HG03565 (cell line): Measurements from ENCODE around the gene KRT33B.

ENCODE experiments used
- ATAC-seq: cut with Tn5 transposase; IDR thresholded peaks from one replicate; pipeline ENCODE4 v1.9.1; 2021; ENCODE audit warnings: mild to moderate bottlenecking, moderate library complexity; ENCODE audit not compliant: unreplicated experiment

Gene KRT33B

DNA sequence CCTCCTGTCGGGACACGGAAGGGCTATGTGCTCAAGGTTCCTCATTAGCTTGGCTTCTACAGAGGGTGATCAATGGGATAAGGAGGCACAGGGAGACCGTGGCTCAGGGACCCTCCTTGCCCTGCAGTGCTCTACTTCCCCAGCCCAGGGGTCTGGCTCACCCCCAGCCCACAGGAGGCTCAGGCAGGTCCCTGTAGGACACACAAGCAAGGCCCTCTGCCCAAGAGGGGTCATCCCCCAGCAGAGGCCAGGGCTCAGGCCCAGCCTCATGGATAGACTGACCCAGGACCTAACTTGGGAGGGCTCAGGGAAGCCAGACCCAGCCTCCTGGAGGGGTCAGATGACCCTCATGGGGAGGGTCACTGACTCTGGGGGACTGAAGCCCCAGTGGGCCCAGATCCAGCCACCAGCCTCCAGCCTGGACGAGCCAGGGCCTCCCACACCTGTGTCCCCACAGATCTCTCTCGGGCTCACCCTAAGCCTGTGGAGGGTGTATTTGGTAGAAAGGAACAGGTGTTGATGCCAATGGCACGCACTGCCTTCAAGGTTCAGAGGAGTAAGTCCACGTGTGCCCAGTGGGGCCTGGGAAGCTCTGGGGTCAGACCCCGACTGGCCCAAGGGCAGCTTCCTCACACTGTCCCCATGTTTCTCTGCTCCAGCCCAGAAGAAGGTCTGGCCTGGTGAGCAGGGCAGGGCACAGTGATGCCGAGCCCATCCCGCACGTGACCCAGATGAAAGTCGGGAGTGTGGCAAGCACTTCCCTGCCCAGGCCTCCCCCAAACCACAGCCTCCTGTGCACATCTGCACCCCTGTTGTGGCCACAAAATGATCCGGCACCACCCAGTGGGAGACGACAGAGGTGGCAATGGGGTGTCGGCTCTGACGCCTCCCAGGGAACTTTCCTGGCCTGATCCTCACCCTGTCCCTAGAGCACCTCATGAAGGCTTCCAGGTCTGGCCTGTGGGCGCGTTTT, 43.2 kb downstream of the KRT33B start:
- ATAC-seq: no peak

DNA sequence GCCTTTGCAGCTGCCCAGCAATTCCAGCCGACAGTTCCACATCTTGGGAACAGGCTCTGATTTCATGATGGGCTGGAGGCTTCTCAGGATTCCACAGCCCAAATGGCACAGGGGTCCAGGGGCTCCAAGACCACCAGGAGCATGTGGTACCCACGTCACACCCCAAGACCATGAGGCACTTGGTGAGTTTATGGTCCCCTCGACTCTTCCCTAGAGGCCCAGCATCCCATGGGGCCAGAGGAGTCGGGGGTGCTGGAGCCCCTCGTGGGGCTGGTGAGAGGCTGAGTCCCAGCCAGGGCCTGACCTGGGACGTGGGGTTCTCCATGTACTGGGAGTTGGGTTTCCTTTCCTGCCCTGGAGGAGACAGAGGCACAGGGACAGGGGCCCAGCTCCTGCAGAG, 44.0 kb downstream of the KRT33B start:
- no peak for ATAC-seq

DNA sequence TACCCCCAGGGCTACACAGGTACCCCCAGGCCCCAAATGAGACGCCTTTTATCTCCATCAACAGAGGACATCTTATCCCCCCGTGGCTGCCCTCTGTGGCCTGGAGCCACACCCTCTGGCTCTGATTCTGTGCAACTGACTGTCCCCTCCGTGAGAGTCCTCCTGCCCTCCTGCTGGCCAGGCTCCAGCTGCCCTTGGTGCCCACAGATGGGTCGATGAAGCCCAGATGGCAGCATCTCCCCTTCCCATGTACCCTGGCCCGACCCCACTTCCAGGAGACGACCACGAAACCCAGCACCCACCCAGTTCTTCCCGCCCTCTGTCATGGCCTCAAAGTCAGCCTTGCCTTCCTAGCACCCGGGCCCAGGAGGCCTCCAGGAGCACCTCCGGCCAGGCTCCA, 44.5 kb downstream of the KRT33B start:
- no peak for ATAC-seq

DNA sequence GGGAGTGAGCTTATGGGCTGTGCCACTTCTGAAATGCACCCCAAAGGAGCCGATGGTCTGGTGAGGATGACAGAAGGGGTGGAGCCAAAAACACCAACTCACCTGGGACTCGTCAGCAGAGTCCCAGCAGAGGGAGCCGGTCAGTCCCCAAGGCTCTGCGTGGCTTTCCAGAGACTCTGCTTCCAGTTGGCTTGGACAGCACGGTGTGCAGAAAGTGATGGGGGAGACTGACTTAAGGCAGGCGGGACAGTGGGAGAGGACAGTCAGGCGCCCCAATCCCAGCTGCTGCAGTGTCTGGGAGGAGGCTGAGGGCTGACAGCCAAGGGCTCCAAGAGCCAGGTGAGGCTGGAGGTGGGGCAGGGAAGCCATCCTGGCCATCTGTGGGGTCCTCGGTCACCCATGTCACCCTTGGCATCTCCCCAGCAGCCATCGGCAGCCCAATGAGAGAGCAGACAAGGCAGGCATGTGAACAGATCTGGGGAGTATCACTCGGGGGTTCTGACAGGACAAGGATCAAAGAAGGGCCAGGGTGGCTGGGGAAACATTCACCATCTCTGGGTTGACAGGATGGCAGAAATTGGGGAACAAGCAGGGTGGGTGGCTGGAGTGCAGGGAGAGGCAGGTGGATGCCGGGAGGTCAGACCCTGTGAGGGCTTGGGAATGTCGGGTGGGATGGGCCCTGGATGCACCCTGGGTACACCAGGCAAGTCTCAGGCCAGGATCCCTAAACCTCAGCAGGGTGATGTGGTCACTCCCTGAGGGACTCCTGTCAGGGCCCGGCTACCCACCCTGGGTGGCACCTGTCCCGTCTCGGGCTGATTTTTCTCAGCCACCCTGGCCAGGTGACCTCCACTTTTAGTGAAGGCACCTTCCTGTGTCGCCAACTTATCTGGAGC, 45.2 kb downstream of the KRT33B start:
- ATAC-seq: no peak

DNA sequence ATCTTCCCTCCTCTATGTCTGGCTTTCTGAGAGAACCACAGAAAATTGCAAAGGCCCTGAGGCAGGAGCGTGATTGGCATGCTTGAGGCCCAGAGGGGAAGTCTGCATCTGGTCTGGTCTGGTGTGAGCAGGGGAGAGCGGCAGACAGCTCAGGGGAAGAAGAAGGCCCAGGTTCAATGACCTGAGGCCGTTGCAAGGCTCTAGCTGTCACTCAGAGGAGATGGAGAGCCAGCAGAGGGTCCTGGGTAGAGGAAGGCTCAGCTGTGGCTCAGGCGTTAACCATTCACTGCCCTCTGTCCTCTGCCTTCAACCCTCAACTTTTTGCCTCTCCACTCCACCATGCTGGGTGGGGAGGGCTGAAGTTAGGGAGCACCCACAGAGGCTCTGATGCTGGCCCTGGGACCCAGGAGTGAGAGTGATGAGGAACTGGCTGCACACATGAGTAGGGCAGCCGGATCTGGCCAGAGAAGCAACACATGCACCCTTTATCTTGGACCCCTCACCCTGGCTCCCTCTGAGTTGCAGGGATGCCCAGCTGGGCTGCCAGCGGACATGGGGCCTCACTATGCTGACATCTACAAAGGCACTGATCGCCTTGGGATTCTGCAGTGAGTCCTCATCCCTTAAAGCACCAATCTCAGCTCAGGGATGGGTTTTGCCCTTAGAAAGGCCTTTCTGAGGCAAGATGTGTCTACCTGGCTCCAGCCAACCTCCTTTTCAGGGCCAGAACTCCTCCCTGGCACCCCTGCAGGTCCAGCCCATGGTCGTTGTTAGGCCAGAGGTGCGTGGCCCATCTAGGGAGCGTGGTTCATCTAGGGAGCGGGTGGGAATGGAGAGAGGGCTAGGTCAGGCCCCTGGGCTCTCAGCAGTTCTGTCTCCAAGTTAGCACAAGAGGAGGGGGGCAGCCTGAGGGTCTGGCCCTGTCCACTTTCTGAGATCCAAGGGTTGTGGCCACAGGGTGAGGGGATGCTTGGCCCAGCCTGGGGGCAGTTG, 46.4 kb downstream of the KRT33B start:
- no peak for ATAC-seq

DNA sequence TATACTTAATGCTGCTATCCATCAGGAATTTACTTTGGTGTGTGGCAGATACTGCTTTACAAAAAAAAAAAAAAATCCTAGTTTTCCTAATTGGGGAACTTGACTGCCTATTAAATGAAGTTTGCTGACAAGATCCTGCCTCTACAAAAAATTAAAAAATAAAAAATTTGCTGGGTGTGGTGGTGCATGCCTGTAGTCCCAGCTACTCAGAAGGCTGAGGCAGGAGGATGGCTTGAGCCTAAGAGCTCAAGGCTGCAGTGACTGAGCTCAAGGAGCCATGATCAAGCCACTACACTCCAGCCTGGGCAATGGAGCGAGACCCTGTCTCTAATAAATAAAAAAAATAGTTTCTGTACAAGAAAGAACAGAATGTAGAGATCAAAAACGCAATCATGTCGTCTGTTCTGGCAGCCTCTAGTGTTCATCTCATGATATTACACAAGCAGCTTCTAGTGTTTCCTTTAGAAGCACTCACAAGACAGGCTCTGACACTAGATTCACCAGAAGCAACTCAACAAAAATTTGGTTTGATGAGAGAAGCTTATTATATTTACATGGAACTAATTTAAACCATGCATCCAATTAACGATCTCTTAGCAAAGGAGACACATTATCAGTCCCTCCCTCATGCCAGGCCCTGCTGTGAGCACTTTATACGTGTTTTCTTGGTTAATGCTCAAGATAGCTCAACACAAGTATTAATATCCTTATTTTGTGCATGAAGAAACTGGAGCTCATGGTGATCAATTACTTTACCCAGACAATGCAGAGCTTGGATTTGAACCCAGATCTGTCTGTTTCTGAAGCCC, 47.3 kb downstream of the KRT33B start:
- ATAC-seq: no peak

DNA sequence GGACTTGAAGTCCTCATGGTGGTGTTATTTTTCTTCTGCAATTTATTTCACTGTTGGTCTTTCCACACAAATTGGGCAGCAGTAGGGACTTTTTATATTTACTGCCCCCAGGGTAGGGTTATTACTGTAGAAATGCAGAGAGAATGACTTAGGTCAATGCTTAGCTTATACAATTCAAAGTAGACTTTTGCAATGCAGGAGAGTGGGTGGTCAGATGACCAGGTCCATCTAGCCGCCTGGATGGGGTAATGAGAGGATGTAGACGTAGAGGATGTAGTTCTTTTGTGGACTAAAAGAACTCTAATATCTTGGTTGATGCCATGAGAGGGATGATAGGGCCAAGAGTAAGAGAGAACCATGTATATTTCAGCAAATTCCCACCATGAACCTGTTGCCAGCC, 51.4 kb downstream of the KRT33B start:
- ATAC-seq: no peak

DNA sequence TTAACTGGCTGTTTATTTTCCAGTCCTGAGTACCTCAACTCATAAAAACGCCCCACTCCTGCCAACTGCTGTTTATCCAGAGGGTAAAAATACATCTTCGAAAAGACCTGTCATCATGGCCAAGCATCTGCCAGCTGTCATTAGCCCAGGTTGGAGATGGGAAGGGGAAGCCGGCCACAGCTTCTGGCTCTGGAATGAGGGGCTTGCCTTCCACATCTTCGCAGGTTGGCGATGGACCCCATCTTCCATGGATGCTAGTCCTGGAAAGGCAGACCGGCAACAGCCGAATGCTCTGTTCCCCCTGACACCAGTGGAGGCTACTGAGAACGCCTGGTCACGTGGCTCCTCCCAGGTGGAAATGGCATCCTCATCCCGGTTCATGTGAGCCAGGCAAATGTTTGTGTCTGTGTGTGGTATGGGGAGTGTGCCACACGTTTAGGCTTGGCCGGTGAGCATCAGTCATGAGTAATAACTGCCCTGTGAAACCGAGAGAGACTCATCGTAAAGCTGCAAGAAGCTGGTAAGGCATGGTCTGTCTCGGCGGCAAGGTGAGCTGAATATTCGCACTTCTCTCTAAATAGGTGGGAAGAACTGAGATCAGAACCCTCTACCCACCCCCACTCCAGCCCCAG, 53.7 kb downstream of the KRT33B start:
- ATAC-seq: no peak

DNA sequence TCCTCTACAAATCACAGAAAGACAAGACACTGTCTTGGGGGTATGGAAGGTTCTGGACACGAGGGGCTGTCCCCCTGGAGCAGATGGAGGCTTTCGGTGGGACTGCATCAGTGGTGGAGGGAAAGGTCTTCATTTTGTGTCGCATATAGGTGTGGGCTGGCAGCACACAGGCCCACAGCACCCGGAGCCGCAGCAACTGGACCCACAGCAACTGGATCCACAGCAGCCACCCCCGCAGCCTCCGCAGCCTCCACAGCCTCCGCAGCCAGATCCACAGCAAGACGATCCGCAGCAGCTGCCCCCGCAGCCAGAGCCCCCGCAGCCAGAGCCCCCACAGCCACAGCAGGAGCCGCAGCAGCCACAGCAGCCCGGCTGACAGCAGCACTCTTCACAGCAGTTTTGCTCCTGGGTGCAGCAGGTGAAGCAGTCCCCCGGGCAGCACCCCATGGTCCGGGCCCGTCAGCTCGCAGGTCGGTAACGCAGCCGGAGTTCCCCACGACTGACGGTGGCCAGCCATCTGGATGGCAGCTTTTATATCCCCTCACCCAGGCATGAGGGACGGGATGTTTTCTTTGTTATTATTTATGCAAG, 54.3 kb downstream of the KRT33B start, which contains the start of gene KRTAP17-1:
TSS of gene KRTAP17-1 (minus strand) at position 507 of the 591 bp plus-strand sequence. CDS start at position 447, 60 bp downstream.
- ATAC-seq: no peak
